Keratinocyte (primary cell): ENCODE results near the gene POTEI.
"Not testable (repeated sequence)": the region's sequence is repeated elsewhere in the genome, so short reads cannot be mapped to it uniquely, and the experiment has no call there.

Source experiments
- EZH2 ChIP-seq: IDR thresholded peaks from one replicate; pipeline ENCODE4 v1.6.1; 2012; ENCODE audit warnings: inconsistent platforms, mild to moderate bottlenecking, low read length, moderate library complexity
- TF ChIP-seq, protein P1 (sequence below), 3 experiments: IDR thresholded peaks in 1 of 3; conservative IDR thresholded peaks in 1 of 3; optimal IDR thresholded peaks in 1 of 3; 2 replicates in 2 of 3; 3 replicates in 1 of 3; pipeline versions ENCODE3 to v1.5.1; 2011; ENCODE audit warnings: low read length in 3 of 3, mild to moderate bottlenecking in 3 of 3, moderate library complexity in 2 of 3, control low read depth in 1 of 3, inconsistent platforms in 1 of 3; ENCODE audit not compliant: insufficient read depth in 2 of 3; ENCODE audit errors: extremely low read depth in 1 of 3

- TF ChIP-seq, protein P1, sequence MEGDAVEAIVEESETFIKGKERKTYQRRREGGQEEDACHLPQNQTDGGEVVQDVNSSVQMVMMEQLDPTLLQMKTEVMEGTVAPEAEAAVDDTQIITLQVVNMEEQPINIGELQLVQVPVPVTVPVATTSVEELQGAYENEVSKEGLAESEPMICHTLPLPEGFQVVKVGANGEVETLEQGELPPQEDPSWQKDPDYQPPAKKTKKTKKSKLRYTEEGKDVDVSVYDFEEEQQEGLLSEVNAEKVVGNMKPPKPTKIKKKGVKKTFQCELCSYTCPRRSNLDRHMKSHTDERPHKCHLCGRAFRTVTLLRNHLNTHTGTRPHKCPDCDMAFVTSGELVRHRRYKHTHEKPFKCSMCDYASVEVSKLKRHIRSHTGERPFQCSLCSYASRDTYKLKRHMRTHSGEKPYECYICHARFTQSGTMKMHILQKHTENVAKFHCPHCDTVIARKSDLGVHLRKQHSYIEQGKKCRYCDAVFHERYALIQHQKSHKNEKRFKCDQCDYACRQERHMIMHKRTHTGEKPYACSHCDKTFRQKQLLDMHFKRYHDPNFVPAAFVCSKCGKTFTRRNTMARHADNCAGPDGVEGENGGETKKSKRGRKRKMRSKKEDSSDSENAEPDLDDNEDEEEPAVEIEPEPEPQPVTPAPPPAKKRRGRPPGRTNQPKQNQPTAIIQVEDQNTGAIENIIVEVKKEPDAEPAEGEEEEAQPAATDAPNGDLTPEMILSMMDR (optimal IDR thresholded peaks at IDR 0.05 in 1 of 3, IDR thresholded peaks at IDR 0.05 in 1 of 3, conservative IDR thresholded peaks at IDR 0.05 in 1 of 3; ENCODE audit: extremely low read depth in 1 of 3, insufficient read depth in 2 of 3, low read length in 3 of 3), result not testable (repeated sequence)
- not testable (repeated sequence) for TF ChIP-seq EZH2
Observed at GRCh38 chr2:130450366-130450765, 58.8 kb downstream of the POTEI start.
